Measurements from ENCODE around the gene GPR84.

GRCh38 chr12:54394986-54395385 lies 30.7 kb upstream of the GPR84 start:
- TF ChIP-seq CREB5 (CRISPR knock-in tag; IDR thresholded peaks at IDR 0.05; ENCODE audit: low read depth) (no peak), SNAI2 (CRISPR knock-in tag; IDR thresholded peaks at IDR 0.05) (no peak), TCF4 (CRISPR knock-in tag; IDR thresholded peaks at IDR 0.05; ENCODE audit: borderline replicate concordance) (no peak), TSHZ2 (CRISPR knock-in tag; IDR thresholded peaks at IDR 0.05) (no peak), GLIS3 (CRISPR knock-in tag; IDR thresholded peaks at IDR 0.05) (no peak), ISL1 (CRISPR knock-in tag; IDR thresholded peaks at IDR 0.05) (no peak), PATZ1 (CRISPR knock-in tag; IDR thresholded peaks at IDR 0.05; ENCODE audit: borderline replicate concordance) (no peak)
